ENCODE results near the gene ZCCHC2.

ZCCHC2 gene

GRCh38 chr18:62522504-62523254, at the start of gene ZCCHC2:
Gene ZCCHC2, plus strand, starts transcription at chr18:62523025. Its CDS starts 400 bp downstream, at chr18:62523425.
- peaks cover 29% of the 10 kb centered on the region for H3K4me1 Mint-ChIP-seq (ENCODE audit: low read depth)
- H3K36me3 Mint-ChIP-seq (ENCODE audit: low read depth), result peaks cover 26% of the 10 kb centered on the region
- peaks cover 5% of the 10 kb centered on the region for H3K9me3 Mint-ChIP-seq
- H3K27ac Mint-ChIP-seq, result peak within 1 kb of the TSS; percentile 80
- H3K4me3 Mint-ChIP-seq, result peak within 1 kb of the TSS; percentile 88
- H3K27me3 Mint-ChIP-seq (ENCODE audit: low read depth), result peaks cover 6% of the 10 kb centered on the region

DNA sequence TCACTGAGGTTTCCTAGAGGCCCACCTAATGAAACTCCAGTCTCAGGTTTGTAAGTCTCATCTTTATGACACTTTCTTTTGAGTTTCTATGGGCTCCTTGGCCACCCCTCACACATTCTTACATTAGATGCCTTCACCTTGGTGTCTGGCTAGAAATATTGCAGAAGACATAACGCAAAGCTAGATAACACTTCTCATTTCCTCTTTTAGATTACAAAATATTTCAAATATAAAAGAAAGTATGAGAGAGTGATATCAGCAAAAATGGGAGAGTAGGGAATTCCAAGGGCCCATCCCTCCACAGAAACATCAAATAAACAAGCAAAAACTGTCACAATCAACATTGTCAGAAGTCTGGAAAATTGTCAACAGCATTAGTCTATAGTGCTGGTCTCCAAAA, 43.3 kb upstream of the ZCCHC2 start:
- Mint-ChIP-seq H3K27ac (no peak overlapping the region), H3K27me3 (ENCODE audit: low read depth) (peaks cover 44% of the 10 kb centered on the region), H3K4me1 (ENCODE audit: low read depth) (no peaks in the 10 kb centered on the region), H3K4me3 (no peak overlapping the region), H3K36me3 (ENCODE audit: low read depth) (peaks cover 5% of the 10 kb centered on the region), H3K9me3 (peaks cover 49% of the 10 kb centered on the region)

DNA sequence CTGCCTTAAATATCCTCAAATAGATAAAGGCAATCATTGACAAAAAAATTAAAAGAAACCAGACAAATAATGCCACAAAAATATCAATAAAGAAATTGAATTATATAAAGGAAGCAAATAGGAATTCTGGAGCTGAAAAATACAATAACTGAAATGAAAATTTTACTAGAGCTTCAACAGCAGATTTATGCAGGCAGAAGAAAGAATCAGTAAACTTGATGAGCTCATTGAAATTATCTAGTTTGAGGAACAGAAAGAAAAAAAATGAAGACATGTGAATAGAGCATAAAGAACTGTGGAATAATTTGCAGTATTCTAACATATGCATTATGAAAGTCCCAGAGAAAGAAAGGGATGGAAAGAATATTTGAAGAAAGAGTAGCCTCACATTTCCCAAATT, 41.9 kb upstream of the ZCCHC2 start:
- no peak overlapping the region for H3K27ac Mint-ChIP-seq
- H3K4me1 Mint-ChIP-seq (ENCODE audit: low read depth), result no peaks in the 10 kb centered on the region
- peaks cover 42% of the 10 kb centered on the region for H3K27me3 Mint-ChIP-seq (ENCODE audit: low read depth)

GRCh38 chr18:62484941-62485340, 37.9 kb upstream of the ZCCHC2 start:
- no peak overlapping the region for H3K27ac Mint-ChIP-seq
- H3K4me1 Mint-ChIP-seq (ENCODE audit: low read depth), result no peaks in the 10 kb centered on the region
- H3K36me3 Mint-ChIP-seq (ENCODE audit: low read depth), result peaks cover 3% of the 10 kb centered on the region
- no peak overlapping the region for H3K4me3 Mint-ChIP-seq
- peaks cover 25% of the 10 kb centered on the region for H3K9me3 Mint-ChIP-seq
- peaks cover 30% of the 10 kb centered on the region for H3K27me3 Mint-ChIP-seq (ENCODE audit: low read depth)

More for the DNA sequence above, 41.9 kb upstream of the ZCCHC2 start:
- H3K36me3 Mint-ChIP-seq (ENCODE audit: low read depth), result peaks cover 4% of the 10 kb centered on the region
- no peak overlapping the region for H3K4me3 Mint-ChIP-seq
- H3K9me3 Mint-ChIP-seq, result peaks cover 44% of the 10 kb centered on the region

DNA sequence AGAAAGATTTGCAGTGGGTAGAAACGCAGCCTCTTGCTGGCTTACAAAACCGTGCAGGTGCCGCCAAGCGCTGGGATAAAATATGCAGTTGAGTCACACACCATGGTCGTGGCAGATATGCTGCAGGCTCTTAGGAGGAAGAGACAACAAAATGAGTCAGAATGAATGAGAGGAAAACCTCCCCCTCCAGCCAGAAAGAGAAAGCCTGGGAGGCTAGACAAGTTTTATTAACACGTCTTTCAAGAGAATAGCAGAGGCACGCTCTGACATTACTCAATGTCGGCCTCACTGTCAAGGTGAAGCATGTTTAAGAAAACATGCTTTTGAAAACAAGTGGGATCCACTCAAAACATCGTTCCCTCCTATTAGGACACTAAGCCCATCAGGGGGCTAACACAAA, 37.1 kb upstream of the ZCCHC2 start:
- H3K4me3 Mint-ChIP-seq, result no peak overlapping the region
- peaks cover 27% of the 10 kb centered on the region for H3K27me3 Mint-ChIP-seq (ENCODE audit: low read depth)
- H3K4me1 Mint-ChIP-seq (ENCODE audit: low read depth), result no peaks in the 10 kb centered on the region
- H3K27ac Mint-ChIP-seq, result no peak overlapping the region
- H3K36me3 Mint-ChIP-seq (ENCODE audit: low read depth), result peaks cover 3% of the 10 kb centered on the region
- H3K9me3 Mint-ChIP-seq, result peaks cover 17% of the 10 kb centered on the region

- H3K9me3 Mint-ChIP-seq, result peaks cover 10% of the 10 kb centered on the region
- no peak overlapping the region for H3K27ac Mint-ChIP-seq
- H3K4me3 Mint-ChIP-seq, result no peak overlapping the region
- H3K27me3 Mint-ChIP-seq (ENCODE audit: low read depth), result peaks cover 23% of the 10 kb centered on the region
- no peaks in the 10 kb centered on the region for H3K36me3 Mint-ChIP-seq (ENCODE audit: low read depth)
- no peaks in the 10 kb centered on the region for H3K4me1 Mint-ChIP-seq (ENCODE audit: low read depth)
Measured at GRCh38 chr18:62486290-62486964, 36.4 kb upstream of the ZCCHC2 start.

DNA sequence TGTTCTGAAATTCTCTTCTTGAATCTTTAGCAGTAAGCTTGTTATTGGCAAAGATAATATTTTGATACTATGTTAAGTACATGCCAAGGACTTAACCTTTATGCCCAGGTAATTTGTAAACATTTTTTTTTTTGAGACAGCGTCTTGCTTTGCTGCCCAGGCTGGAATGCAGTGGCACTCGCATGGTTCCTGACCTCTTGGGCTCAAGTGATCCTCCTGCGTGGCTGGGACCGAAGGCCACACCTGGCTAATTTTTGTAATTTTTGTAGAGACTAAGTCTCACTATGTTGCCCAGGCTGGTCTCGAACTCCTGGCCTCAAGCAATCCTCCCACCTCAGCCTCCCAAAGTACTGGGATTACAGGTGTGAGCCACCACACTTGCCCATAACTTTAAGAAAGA, 35.7 kb upstream of the ZCCHC2 start:
- Mint-ChIP-seq H3K9me3 (peaks cover 3% of the 10 kb centered on the region), H3K27me3 (ENCODE audit: low read depth) (peaks cover 24% of the 10 kb centered on the region), H3K4me3 (no peak overlapping the region), H3K27ac (no peak overlapping the region), H3K4me1 (ENCODE audit: low read depth) (no peaks in the 10 kb centered on the region), H3K36me3 (ENCODE audit: low read depth) (no peaks in the 10 kb centered on the region)

DNA sequence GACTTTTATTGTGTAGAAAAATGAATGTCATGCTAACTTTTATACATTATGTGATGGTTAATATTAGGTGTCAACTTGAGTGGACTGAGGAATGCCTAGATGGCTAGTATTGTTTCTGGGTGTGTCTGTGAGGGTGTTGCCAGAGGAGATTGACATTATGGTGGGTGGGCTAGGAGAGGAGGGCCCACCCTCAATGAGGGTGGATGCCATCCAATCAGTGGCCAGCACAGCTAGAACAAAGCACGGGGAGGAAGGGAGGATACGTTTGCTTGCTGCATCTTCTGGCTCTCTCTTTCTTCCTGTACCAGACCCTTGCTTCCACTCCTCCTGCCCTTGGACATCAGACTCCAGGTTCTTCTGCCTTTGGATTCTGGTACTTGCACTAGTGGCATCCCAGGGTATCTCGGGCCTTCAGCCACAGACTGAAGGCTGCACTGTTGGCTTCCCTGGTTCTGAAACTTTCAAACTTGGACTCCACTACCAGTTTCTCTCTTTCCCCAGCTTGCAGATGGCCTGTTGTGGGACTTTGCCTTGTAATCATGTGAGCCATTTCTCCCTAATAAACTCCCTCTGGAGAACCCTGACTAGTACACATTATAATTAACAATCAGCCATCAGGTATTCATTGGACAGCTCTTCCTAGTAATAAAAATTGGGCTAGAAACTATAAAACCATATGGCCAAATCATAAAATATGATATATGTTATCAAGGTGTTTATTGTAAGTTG, 31.7 kb upstream of the ZCCHC2 start:
- H3K4me3 Mint-ChIP-seq, result no peak overlapping the region
- no peaks in the 10 kb centered on the region for H3K4me1 Mint-ChIP-seq (ENCODE audit: low read depth)
- H3K27me3 Mint-ChIP-seq (ENCODE audit: low read depth), result peaks cover 28% of the 10 kb centered on the region

GRCh38 chr18:62493033-62493862, 29.6 kb upstream of the ZCCHC2 start:
- no peaks in the 10 kb centered on the region for H3K36me3 Mint-ChIP-seq (ENCODE audit: low read depth)
- no peaks in the 10 kb centered on the region for H3K9me3 Mint-ChIP-seq
- H3K4me1 Mint-ChIP-seq (ENCODE audit: low read depth), result no peaks in the 10 kb centered on the region
- no peak overlapping the region for H3K4me3 Mint-ChIP-seq
- H3K27me3 Mint-ChIP-seq (ENCODE audit: low read depth), result peaks cover 33% of the 10 kb centered on the region
- no peak overlapping the region for H3K27ac Mint-ChIP-seq

More for the DNA sequence above, 31.7 kb upstream of the ZCCHC2 start:
- Mint-ChIP-seq H3K36me3 (ENCODE audit: low read depth) (no peaks in the 10 kb centered on the region), H3K9me3 (no peaks in the 10 kb centered on the region), H3K27ac (no peak overlapping the region)

DNA sequence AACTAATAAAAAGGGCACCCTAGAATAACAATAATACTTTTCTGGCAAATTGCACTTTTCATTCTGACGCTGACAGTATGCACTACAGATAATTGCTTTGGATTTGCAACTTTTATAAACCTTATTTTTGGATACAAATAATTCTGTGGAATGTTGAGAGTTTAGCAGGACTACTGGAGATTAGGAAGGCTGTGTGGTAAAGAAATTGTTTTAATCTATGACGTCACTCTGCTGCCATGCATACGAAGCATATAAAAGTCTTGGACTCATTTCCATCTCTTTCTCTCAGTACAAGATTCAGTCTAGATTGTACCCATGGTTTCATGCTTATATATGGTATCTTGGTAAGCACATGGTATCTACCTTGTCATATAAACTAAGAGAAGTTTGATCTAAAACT, 28.1 kb upstream of the ZCCHC2 start:
- peaks cover 2% of the 10 kb centered on the region for H3K4me1 Mint-ChIP-seq (ENCODE audit: low read depth)
- H3K27me3 Mint-ChIP-seq (ENCODE audit: low read depth), result peaks cover 29% of the 10 kb centered on the region
- H3K9me3 Mint-ChIP-seq, result no peaks in the 10 kb centered on the region
- H3K4me3 Mint-ChIP-seq, result no peak overlapping the region
- no peak overlapping the region for H3K27ac Mint-ChIP-seq
- H3K36me3 Mint-ChIP-seq (ENCODE audit: low read depth), result peaks cover 2% of the 10 kb centered on the region

GRCh38 chr18:62496262-62496661, 26.6 kb upstream of the ZCCHC2 start:
- H3K27me3 Mint-ChIP-seq (ENCODE audit: low read depth), result peaks cover 29% of the 10 kb centered on the region

GRCh38 chr18:62497190-62497772, 25.5 kb upstream of the ZCCHC2 start:
- peaks cover 2% of the 10 kb centered on the region for H3K4me1 Mint-ChIP-seq (ENCODE audit: low read depth)
- no peak overlapping the region for H3K27ac Mint-ChIP-seq
- H3K27me3 Mint-ChIP-seq (ENCODE audit: low read depth), result peaks cover 21% of the 10 kb centered on the region
- peaks cover 8% of the 10 kb centered on the region for H3K36me3 Mint-ChIP-seq (ENCODE audit: low read depth)
- H3K4me3 Mint-ChIP-seq, result no peak overlapping the region
- H3K9me3 Mint-ChIP-seq, result no peaks in the 10 kb centered on the region

More at GRCh38 chr18:62496262-62496661, 26.6 kb upstream of the ZCCHC2 start:
- H3K36me3 Mint-ChIP-seq (ENCODE audit: low read depth), result peaks cover 3% of the 10 kb centered on the region
- no peak overlapping the region for H3K4me3 Mint-ChIP-seq
- H3K27ac Mint-ChIP-seq, result no peak overlapping the region
- no peaks in the 10 kb centered on the region for H3K9me3 Mint-ChIP-seq
- peaks cover 2% of the 10 kb centered on the region for H3K4me1 Mint-ChIP-seq (ENCODE audit: low read depth)

- Mint-ChIP-seq H3K36me3 (ENCODE audit: low read depth) (peaks cover 12% of the 10 kb centered on the region), H3K4me3 (no peak overlapping the region), H3K4me1 (ENCODE audit: low read depth) (peaks cover 2% of the 10 kb centered on the region), H3K27me3 (ENCODE audit: low read depth) (peaks cover 21% of the 10 kb centered on the region), H3K9me3 (peaks cover 5% of the 10 kb centered on the region), H3K27ac (no peak overlapping the region)
Measured at GRCh38 chr18:62498616-62499262, 24.1 kb upstream of the ZCCHC2 start.
